Activated CD8-positive, alpha-beta memory T cell treated with anti-CD3 and anti-CD28 coated beads for 4 hours (primary cell): ENCODE data around the gene CYP2W1.
"Not testable (repeated sequence)": the region's sequence is repeated elsewhere in the genome, so short reads cannot be mapped to it uniquely, and the experiment has no call there.

ENCODE experiments used
- DNase-seq, 2 donors: peaks; one replicate each; pipeline ENCODE4 v3.0.0-alpha.2; 2020; ENCODE audit warnings: low read depth in 2 of 2

CYP2W1 gene

DNA sequence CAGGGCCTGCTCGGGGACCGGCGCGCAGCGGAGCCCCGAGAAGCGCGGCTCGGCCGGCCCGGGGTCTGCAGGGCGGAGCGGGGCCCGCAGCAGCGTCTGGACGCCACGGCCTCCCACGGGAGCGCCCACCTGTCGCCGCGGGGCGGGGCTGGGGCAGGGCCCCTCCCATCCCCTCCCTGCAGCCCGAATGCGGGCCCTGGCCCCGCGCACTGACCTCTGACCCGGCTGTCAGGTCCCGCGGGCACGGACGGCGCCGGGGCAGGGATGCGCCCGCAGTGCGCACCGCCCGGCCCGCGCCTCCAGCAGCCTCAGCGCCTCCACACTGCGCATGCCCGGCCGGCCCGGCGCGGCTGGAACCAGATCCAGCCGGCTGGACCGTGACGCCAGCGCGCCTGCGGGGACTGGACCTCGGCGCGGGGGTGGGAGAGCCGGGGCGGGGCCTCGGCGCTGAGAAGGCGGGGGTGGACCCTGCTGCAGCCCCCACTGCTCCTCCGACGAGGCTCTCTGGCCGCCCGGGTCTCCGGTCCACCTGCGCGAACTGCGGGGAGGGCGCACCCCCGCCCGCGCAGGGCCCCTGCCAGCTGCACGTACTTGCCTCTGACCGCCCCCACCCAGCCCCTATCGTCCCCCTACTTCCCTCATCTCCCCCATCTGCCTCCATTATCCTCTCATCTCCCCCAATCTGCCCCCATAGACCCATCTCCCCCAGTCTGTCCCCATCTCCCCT lies 45.2 kb downstream of the CYP2W1 start:
- DNase-seq = peak; percentile 55 to 56

DNA sequence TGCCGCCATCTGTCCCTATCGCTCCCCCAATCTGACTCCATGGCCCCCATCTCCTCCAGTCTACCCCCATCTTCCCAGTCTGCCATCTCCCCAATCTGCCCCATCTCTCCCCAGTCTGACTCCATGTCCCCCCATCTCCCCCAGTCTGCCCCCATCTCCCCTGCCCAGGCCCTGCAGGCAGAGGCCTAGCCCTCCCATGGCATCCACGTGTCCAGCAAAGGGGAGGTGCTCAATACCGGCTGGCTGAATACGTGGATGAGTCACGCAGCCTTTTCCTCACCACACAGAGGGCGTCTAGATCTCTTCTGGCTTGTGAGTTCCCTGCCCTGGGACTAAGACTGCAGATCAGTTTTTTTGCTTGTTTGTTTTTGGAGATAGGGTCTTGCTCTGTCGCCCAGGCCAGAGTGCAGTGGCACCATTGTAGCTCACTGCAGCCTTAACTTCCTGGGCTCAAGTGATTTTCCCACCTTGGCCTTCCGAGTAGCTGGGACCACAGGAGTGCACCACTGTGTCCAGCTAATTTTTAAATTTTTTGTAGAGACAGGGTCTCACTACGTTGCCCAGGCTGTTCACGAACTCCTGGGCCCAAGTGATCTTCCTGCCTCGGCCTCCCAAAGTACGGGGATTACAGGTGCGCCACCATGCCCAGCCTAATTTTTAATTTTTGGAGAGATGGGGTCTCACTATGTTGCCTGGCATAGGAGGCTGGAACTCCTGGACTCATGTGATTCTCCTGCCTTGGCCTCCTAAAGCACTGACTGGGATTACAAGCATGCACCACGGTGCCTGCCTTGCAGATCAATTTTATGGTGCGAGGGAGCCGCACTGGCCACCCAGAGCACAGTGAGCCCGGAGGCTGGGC lies 46.0 kb downstream of the CYP2W1 start:
- DNase-seq = peak; percentile 36 to 48

DNA sequence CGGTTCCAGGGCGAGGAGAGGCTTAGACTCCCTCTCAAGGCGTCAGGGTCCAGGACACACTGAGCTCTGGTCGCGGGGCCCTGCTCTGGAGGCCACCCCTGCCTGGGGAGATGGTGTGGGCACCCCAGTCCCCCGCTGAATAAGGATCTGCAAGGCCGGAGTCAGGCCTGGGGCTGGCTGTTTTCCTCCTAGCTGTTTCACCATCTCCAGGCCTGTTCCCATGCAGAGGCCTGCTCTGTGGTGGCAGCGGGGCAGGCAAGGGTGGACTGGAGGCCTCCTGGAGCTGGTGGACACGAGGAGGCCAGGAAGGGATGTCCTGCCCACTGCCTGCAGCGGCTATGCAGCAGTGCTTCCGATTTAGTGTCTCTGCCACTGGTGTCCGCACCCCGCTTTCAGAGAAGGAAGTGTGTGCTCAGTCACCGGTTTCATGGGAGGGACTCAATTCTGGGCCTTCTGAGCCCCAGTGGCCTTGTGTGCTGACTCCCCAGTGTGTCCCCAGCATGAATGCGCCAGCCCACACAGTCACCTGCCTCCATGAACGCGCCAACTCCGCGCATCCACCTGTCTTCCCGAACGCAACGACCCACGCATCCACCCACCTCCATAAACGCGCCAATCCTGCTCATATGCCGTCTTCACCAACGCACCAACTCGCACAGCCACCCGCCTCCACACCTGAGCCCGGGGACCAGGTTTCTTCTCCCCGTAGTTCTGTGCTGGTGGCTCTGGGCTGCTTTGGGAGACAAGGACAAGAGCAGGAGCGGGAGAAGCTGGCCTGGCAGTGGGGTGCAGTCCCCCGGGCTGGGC lies 46.9 kb downstream of the CYP2W1 start:
- DNase-seq = no peak

DNA sequence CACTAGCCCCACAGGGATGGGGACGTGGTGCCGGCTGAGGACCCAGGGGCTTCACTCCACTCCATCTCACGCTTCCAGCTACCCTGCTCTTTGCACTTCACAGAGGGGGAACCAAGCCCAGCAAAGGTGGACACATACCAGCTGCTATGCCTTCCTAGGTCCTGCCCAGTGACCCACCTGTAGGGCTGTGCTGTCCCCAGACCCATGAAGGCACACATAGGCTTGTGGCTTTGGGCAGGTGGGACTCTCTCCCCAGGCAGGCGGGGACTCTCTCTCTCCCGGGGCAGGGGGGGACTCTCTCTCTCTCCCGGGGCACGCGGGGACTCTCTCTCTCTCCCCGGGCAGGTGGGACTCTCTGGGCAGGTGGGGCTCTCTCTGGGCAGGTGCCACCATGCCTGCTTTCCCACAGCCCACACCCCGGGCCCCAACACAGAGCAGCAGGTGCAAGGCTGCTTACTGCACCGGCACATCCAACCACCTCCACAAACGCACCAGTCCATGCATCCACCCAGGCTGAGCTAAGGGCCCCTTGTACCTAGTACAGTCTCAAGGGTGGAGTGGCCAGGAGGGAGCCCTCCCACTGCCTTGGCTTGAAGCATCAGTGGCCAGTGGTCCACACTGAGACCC lies 47.6 kb downstream of the CYP2W1 start:
- no peak for DNase-seq

DNA sequence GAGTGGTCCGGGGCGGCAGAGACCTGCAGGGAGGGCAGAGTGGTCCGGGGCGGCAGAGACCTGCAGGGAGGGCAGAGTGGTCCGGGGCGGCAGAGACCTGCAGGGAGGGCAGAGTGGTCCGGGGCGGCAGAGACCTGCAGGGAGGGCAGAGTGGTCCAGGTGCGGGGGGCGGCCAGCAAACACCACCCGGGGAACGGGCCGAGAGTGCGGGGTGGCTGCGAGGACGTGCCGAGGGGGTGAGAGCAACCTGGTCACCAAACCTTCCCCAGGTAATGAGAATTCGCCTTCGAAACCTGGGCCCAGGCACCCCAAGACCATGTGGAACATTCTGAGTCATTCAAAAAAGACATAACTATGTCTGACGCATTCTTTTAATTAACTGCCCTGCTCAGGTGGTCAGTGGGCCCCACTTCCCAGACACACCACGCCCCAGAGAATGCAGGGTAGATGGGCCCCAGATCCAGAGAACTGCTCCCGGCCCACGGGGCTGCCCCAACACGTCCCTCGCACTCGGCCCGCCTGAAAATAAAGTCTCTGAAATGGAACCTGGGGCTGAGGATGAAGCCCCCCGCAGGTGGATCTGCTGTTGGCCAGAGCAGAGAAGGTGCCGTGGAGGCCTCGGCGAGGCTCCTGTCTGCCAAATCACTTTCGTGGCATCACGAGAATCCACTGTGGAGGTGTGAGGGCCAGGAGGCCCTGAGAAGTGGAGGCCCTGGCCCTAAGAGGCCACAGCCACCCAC lies 48.9 kb downstream of the CYP2W1 start:
- DNase-seq = no peak

DNA sequence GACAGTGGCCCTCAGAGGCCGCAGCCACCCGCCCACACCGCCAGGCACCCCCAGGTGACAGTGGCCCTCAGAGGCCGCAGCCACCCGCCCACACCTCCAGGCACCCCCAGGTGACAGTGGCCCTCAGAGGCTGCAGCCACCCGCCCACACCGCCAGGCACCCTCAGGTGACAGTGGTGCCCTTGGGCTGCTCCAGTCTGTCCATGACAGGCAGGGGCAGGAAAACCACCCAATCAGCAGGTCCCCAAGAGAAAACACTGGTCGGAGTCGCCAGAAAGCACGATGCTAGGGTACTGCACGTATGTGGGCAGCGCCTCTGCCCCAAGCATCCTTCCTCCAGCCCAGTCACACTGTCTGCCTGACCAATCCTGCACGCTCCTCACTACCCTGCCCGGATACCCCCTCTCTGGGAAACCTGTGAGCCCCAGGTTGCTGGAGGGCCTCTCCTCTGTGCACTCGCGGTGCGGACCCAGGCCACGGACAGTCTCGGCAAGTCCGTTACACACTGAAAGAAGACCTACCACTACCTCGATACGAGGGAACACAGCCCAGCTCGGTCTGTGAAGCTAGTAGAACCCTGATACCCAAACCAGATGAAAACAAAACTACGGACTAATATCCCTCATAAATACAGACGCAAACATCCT lies 49.7 kb downstream of the CYP2W1 start:
- no peak for DNase-seq

DNA sequence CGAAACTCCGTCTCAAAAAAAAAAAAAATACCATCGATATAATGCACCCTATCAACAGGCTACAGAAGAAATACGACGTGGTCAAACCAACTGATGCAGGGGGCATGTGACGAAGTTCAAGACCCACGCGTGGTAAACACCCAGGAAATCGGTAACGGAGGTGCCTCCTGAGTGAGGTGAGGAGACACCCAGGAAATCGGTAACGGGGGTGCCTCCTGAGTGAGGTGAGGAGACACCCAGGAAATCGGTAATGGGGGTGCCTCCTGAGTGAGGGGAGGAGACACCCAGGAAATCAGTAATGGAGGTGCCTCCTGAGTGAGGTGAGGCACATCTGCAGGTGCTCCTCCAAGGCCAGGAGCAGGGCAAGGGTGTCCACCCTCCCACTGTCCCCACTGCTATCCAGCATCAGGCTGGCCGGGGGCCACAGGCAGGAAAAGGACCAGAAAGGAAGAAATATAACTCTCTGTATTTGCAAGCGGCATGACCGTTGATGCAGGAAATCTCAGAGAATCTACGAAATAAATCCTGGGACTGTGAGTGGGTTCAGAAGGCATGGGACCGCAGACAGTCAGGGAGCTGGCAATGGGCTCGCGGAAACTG lies 50.7 kb downstream of the CYP2W1 start:
- DNase-seq = no peak

DNA sequence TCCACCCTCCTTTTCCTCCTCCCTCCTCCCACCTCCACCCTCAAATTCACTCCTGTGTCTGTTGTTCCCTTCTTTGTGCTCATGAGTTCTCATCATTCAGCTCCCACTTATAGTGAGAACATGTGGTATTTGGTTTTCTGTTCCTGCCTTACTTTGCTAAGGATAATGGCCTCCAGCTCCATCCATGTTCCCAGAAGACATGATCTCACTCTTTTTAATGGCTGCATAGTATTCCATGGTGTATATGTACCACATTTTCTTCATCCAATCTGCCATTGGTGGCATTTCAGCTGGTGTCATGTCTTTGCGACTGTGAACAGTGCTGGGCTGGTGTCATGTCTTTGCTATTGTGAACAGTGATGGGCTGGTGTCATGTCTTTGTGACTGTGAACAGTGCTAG lies 51.8 kb downstream of the CYP2W1 start:
- not testable (repeated sequence) for DNase-seq

DNA sequence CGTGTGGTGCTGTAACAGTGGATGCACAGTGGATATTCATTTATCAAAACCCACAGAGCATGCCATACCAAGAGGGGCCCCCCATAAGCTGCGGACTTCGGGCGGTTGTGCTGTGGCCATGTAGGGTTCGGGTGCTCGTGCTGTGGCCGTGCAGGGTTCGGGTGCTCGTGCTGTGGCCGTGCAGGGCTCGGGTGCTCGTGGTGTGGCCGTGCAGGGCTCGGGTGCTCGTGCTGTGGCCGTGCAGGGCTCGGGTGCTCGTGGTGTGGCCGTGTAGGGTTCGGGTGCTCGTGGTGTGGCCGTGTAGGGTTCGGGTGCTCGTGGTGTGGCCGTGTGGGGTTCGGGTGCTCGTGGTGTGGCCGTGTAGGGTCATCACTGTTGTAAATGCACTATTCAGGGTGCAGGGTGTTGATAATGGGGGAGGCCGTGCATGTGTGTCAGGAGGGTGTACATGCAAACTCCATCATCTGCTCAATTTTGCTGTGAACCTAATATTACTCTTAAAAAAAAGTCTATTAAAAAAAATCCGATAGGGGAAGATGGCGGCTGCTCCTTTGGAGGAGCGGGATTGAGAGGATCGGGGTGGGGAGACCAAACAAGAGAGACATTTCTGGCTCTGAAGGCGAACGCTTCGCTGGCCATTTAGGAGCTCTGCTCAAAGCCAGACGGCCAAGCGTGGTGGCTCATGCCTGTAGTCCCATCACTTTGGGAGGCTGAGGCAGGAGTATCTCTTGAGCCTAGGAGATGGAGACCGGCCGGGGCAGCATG lies 53.4 kb downstream of the CYP2W1 start:
- not testable (repeated sequence) for DNase-seq
